H9 (cell line): Measurements from ENCODE around the gene CNNM4. TPM values are rescaled to one million over a fixed set of nuclear protein-coding genes. Genes with fewer than 3 reads are reported as not detected.

ENCODE experiments used
- DNase-seq: peaks from one replicate; pipeline ENCODE4 v3.0.0-alpha.2; 2017
- H2AFZ ChIP-seq: one replicate; pipeline ENCODE4 v1.6.1; 2013; ENCODE audit warnings: mild to moderate bottlenecking, low read length, control low read depth, moderate library complexity
- H2AK5ac ChIP-seq: 2 replicates; pipeline ENCODE4 v1.6.1; 2013; ENCODE audit warnings: low read length, control low read depth, mixed read lengths; ENCODE audit not compliant: insufficient read length
- H2BK120ac ChIP-seq: one replicate; pipeline ENCODE4 v1.6.1; 2013; ENCODE audit warnings: low read depth, mild to moderate bottlenecking, low read length, control low read depth, inconsistent platforms; ENCODE audit not compliant: poor library complexity, severe bottlenecking
- H2BK12ac ChIP-seq: 2 replicates; pipeline ENCODE4 v1.6.1; 2013; ENCODE audit warnings: low read length, control low read depth, mixed read lengths, low read depth; ENCODE audit not compliant: insufficient read length
- H2BK15ac ChIP-seq: 2 replicates; pipeline ENCODE4 v1.6.1; 2013; ENCODE audit warnings: low read depth, low read length, control low read depth
- H2BK20ac ChIP-seq: one replicate; pipeline ENCODE4 v1.6.1; 2013; ENCODE audit warnings: low read depth, mild to moderate bottlenecking, low read length, control low read depth, inconsistent platforms; ENCODE audit not compliant: poor library complexity, severe bottlenecking
- H2BK5ac ChIP-seq: 2 replicates; pipeline ENCODE4 v1.6.1; 2013; ENCODE audit warnings: low read length, control low read depth, mixed read lengths; ENCODE audit not compliant: insufficient read length
- H3K14ac ChIP-seq: 2 replicates; pipeline ENCODE4 v1.6.1; 2013; ENCODE audit warnings: low read length, control low read depth; ENCODE audit not compliant: insufficient read depth
- H3K18ac ChIP-seq: 2 replicates; pipeline ENCODE4 v1.6.1; 2013; ENCODE audit warnings: low read depth, mild to moderate bottlenecking, mixed read lengths, low read length, control low read depth; ENCODE audit not compliant: insufficient read length
- H3K23ac ChIP-seq: 2 replicates; pipeline ENCODE4 v1.6.1; 2013; ENCODE audit warnings: low read length, control low read depth, mixed read lengths, low read depth; ENCODE audit not compliant: insufficient read length
- H3K23me2 ChIP-seq: 2 replicates; pipeline ENCODE4 v1.6.1; 2013; ENCODE audit warnings: low read depth, mild to moderate bottlenecking, mixed read lengths, low read length, control low read depth; ENCODE audit not compliant: insufficient read length, poor library complexity, severe bottlenecking
- H3K27ac ChIP-seq: 2 replicates; pipeline ENCODE4 v1.5.1; 2013; ENCODE audit warnings: low read length, control low read depth, mixed read lengths, low read depth; ENCODE audit not compliant: insufficient read length
- H3K27me3 ChIP-seq: 2 replicates; pipeline ENCODE4 v1.6.1; 2013; ENCODE audit warnings: low read length, control low read depth, inconsistent platforms; ENCODE audit not compliant: insufficient read depth
- H3K4ac ChIP-seq: 2 replicates; pipeline ENCODE4 v1.6.1; 2013; ENCODE audit warnings: low read depth, mild to moderate bottlenecking, control low read depth, inconsistent platforms, low read length, moderate library complexity
- H3K4me1 ChIP-seq: 2 replicates; pipeline ENCODE4 v1.6.1; 2013; ENCODE audit warnings: low read length, control low read depth, inconsistent platforms; ENCODE audit not compliant: insufficient read depth
- H3K4me2 ChIP-seq: 2 replicates; pipeline ENCODE4 v1.6.1; 2013; ENCODE audit warnings: low read length, control low read depth, mixed read lengths; ENCODE audit not compliant: insufficient read length, insufficient read depth
- H3K56ac ChIP-seq: 2 replicates; pipeline ENCODE4 v1.6.1; 2013; ENCODE audit warnings: low read depth, mild to moderate bottlenecking, mixed read lengths, low read length, control low read depth; ENCODE audit not compliant: insufficient read length
- H3K79me1 ChIP-seq: 2 replicates; pipeline ENCODE4 v1.6.1; 2013; ENCODE audit warnings: low read depth, mild to moderate bottlenecking, moderate library complexity, low read length, control low read depth, inconsistent platforms; ENCODE audit not compliant: insufficient read depth, poor library complexity, severe bottlenecking
- H3K79me2 ChIP-seq: 2 replicates; pipeline ENCODE4 v1.6.1; 2013; ENCODE audit warnings: low read length, control low read depth, inconsistent platforms; ENCODE audit not compliant: insufficient read depth
- H3K9ac ChIP-seq: 2 replicates; pipeline ENCODE4 v1.6.1; 2013; ENCODE audit warnings: low read length, control low read depth, mixed read lengths; ENCODE audit not compliant: insufficient read length; ENCODE audit errors: extremely low read depth
- H3K9me3 ChIP-seq: one replicate; pipeline ENCODE4 v1.6.1; 2013; ENCODE audit warnings: low read depth, low read length, inconsistent platforms; ENCODE audit not compliant: control insufficient read depth
- H3T11ph ChIP-seq: one replicate; pipeline ENCODE4 v1.6.1; 2013; ENCODE audit warnings: mild to moderate bottlenecking, low read length, control low read depth, inconsistent platforms
- H4K20me1 ChIP-seq: one replicate; pipeline ENCODE4 v1.6.1; 2013; ENCODE audit not compliant: control insufficient read depth, insufficient read length, insufficient read depth
- H4K5ac ChIP-seq: 2 replicates; pipeline ENCODE4 v1.6.1; 2013; ENCODE audit warnings: low read depth, mild to moderate bottlenecking, mixed read lengths, low read length, control low read depth; ENCODE audit not compliant: insufficient read length
- H4K8ac ChIP-seq: replicated peaks from 2 replicates; pipeline ENCODE4 v1.6.1; 2013; ENCODE audit warnings: low read length, control low read depth, mixed read lengths, low read depth; ENCODE audit not compliant: insufficient read length
- H4K91ac ChIP-seq: 2 replicates; pipeline ENCODE4 v1.6.1; 2013; ENCODE audit warnings: low read depth, mild to moderate bottlenecking, moderate library complexity, mixed read lengths, low read length, control low read depth; ENCODE audit not compliant: insufficient read length
- H3K27ac Mint-ChIP-seq, 3 experiments: 2 replicates in 2 of 3; 3 replicates in 1 of 3; pipeline ENCODE4 v1.8.0; 2020 to 2021; ENCODE audit warnings: mixed read lengths in 3 of 3, mild to moderate bottlenecking in 1 of 3, moderate library complexity in 1 of 3
- H3K27me3 Mint-ChIP-seq: 2 replicates; pipeline ENCODE4 v1.8.0; 2021; ENCODE audit warnings: low read depth, mild to moderate bottlenecking, moderate library complexity, mixed read lengths
- H3K36me3 Mint-ChIP-seq, 3 experiments: 2 replicates in 2 of 3; 3 replicates in 1 of 3; pipeline ENCODE4 v1.8.0; 2020 to 2021; ENCODE audit warnings: low read depth in 3 of 3, mixed read lengths in 3 of 3; ENCODE audit not compliant: insufficient read depth in 1 of 3
- H3K4me1 Mint-ChIP-seq, 2 experiments: 2 replicates each; pipeline ENCODE4 v1.8.0; 2020; ENCODE audit warnings: mixed read lengths in 2 of 2
- H3K4me3 Mint-ChIP-seq, 2 experiments: 2 replicates in 1 of 2; 3 replicates in 1 of 2; pipeline ENCODE4 v1.8.0; 2020 to 2021; ENCODE audit warnings: mild to moderate bottlenecking in 2 of 2, mixed read lengths in 2 of 2, moderate library complexity in 1 of 2
- H3K9me3 Mint-ChIP-seq, 2 experiments: 2 replicates in 1 of 2; 3 replicates in 1 of 2; pipeline ENCODE4 v1.8.0; 2020; ENCODE audit warnings: mild to moderate bottlenecking in 2 of 2, mixed read lengths in 2 of 2, moderate library complexity in 1 of 2
- CTCF ChIP-seq: fragments of 200-600 bp; sonication (generic); conservative IDR thresholded peaks from 3 replicates; pipeline ENCODE4 v1.8.0; 2021; ENCODE audit warnings: antibody characterized with exemption, mild to moderate bottlenecking
- WGBS: extraction: QIAGEN DNeasy Blood & Tissue Kit; methylation state at CpG from one replicate; pipeline ENCODE4 v1.1.7; 2013; ENCODE audit warnings: missing lambda C conversion rate, low lambda C conversion rate, mixed read lengths; ENCODE audit not compliant: insufficient read length; ENCODE audit errors: extremely low coverage; 5-methylcytosine and 5-hydroxymethylcytosine counted together
- total RNA-seq: library from RNA; stranded (reverse); gene quantifications from 2 replicates; pipeline ENCODE4 v1.2.1, GENCODE V29; 2021

The CNNM4 gene
- total RNA-seq, 1 experiment from 2014 or later = 8.5 TPM

- no peak overlapping the region for H3K56ac ChIP-seq
- H3K79me1 ChIP-seq = no peaks in the 10 kb centered on the region
- no peak overlapping the region for H2AFZ ChIP-seq
- Mint-ChIP-seq H3K36me3 (no peaks in the 10 kb centered on the region; a peak in 2 of 7 replicates), H3K27me3 (no peaks in the 10 kb centered on the region), H3K9me3 (no peaks in the 10 kb centered on the region), H3K4me1 (peaks cover 0 to 2% of the 10 kb centered on the region in 2 experiments; a peak in 1 of 4 replicates), H3K27ac (peak overlapping the region in 1 of 3 experiments; percentile 0; a peak in 1 of 7 replicates), H3K4me3 (no peak overlapping the region)
- H3T11ph ChIP-seq = no peak overlapping the region
- H3K9me3 ChIP-seq = no peaks in the 10 kb centered on the region
- no peak overlapping the region for H2BK5ac ChIP-seq
- TF ChIP-seq CTCF = no peak
- H3K79me2 ChIP-seq = no peaks in the 10 kb centered on the region
- no peak for DNase-seq
- no peaks in the 10 kb centered on the region for H3K23me2 ChIP-seq
- H3K27ac ChIP-seq = no peak overlapping the region
- no peaks in the 10 kb centered on the region for H4K20me1 ChIP-seq
- H3K4ac ChIP-seq = no peak overlapping the region
- no peak overlapping the region for H4K5ac ChIP-seq
- H3K4me2 ChIP-seq = no peak overlapping the region
- WGBS = no CpG with 5 or more reads among the region's 4 CpGs
- no peaks in the 10 kb centered on the region for H3K4me1 ChIP-seq
- H4K8ac ChIP-seq = no peak overlapping the region
- H2BK12ac ChIP-seq = no peak overlapping the region
- H2BK15ac ChIP-seq = no peak overlapping the region
- H3K27me3 ChIP-seq = no peaks in the 10 kb centered on the region
- H3K14ac ChIP-seq = no peak overlapping the region
- no peak overlapping the region for H2BK120ac ChIP-seq
- H4K91ac ChIP-seq = no peak overlapping the region
- no peak overlapping the region for H2BK20ac ChIP-seq
- H2AK5ac ChIP-seq = no peak overlapping the region
- no peak overlapping the region for H3K18ac ChIP-seq
- H3K9ac ChIP-seq = no peak overlapping the region
- H3K23ac ChIP-seq = no peak overlapping the region
Measured at GRCh38 chr2:96783388-96783787, 22.7 kb downstream of the CNNM4 start.
